SJSA1 (cell line): ENCODE results near the gene RARB. TPM values are rescaled to one million over a fixed set of nuclear protein-coding genes. Genes with fewer than 3 reads are reported as not detected.

Source experiments
- total RNA-seq: library from RNA; depleted of rRNA; stranded (reverse); fragments of >200 nt; shearing (Covaris generic); gene quantifications from 2 replicates; pipeline ENCODE4 v1.2.3, GENCODE V29; 2014; rRNA removed

The RARB gene
- total RNA-seq, 1 experiment from 2014 or later, result 11.7 TPM

Other genes starting within 250 kb of the RARB start
- 76.4 and 77.0 TPM in 2 replicates for gene TOP2B, start 236.6 kb downstream of the RARB start, total RNA-seq